Activated CD4-positive, alpha-beta T cell treated with anti-CD3 and anti-CD28 coated beads, Interleukin-10, Interleukin-2, amounts not matched to agents 100 ng/mL and 50 ng/mL, durations not matched to agents 16 hours and 8 hours (primary cell): ENCODE measurements around the gene P2RX2.

Experiments used
- DNase-seq: peaks from one replicate; pipeline ENCODE4 v3.0.0-alpha.2; 2020

Gene P2RX2

GRCh38 chr12:132618683-132619043, at the start of gene P2RX2:
TSS of gene P2RX2 (plus strand) at chr12:132618776. CDS start at chr12:132618817, 41 bp downstream.
- DNase-seq = no peak

DNA sequence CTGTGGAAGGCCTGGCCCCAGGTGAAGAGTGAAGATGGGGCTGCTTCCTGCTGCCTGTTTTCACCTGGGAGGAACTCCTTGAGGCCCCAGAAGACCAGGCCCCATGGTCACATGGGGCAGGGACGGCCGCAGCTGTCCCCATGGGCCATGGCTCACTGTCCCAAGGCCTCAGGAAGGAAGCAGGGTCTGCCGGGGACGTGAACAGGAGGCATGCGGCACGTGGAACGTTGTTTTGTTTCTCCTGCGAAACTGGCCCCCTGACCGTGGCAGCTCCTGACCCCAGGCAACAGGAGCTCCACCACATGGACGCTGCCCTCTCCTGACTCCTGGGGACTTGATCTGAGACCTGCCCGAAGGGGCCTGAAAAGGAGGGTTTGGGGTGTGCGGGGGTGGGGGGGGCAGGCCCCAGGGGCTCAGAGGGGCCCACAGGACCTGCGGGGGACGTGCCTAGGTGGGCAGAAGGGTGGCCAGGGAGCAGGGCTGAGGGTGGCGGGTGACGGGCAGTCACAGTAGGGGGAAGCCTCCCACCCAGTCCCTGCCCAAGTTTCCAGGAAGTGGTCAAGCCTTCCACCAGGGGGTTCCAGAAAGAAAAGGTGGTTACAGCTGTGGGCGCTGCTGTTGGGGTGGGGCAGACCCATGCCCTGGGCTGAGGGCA, 49.6 kb upstream of the P2RX2 start:
- no peak for DNase-seq

- no peak for DNase-seq
These were observed 48.6 kb upstream of the P2RX2 start for GRCh38 chr12:132569856-132570480.

- DNase-seq = no peak
These were observed 47.9 kb upstream of the P2RX2 start for GRCh38 chr12:132570635-132571034.

DNA sequence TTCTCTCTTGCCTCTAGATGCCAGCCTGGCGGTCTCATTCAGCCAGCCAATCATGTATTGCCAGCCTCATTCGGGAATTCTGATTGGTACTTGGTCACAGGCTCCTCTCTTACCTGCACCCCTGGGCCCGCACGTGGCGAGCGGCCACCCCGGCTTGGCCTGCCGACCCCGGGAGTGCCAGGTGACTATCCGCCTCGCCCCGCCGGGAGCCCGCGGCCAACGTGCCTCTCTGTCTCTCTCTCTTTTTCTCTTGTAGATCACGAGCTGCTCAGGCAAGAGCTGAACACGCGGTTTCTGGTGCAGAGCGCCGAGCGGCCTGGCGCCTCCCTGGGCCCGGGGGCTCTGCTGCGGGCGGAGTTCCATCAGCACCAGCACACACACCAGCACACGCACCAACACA, 47.5 kb upstream of the P2RX2 start:
- no peak for DNase-seq

GRCh38 chr12:132571598-132571997, 47.0 kb upstream of the P2RX2 start:
- DNase-seq = no peak

DNA sequence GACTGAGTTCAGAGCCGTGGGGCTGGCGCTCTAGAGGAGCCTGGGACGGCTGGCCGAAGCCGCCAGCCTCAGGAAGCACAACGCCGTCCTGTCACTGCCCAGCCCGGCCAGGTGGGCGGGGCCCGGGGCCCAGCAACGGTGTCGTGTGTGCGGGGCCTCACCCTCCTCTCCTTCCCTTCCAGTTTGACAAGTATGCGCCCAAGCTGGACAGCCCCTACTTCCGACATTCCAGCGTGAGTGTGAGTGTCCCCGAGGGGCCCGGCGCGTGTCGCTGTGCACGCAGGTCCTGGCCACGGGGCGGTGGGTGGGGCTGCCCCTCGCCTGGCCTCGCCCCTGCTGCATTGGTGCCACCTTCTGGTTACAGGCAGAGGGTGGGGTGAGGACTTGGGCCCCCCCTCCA, 46.5 kb upstream of the P2RX2 start:
- DNase-seq = no peak

DNA sequence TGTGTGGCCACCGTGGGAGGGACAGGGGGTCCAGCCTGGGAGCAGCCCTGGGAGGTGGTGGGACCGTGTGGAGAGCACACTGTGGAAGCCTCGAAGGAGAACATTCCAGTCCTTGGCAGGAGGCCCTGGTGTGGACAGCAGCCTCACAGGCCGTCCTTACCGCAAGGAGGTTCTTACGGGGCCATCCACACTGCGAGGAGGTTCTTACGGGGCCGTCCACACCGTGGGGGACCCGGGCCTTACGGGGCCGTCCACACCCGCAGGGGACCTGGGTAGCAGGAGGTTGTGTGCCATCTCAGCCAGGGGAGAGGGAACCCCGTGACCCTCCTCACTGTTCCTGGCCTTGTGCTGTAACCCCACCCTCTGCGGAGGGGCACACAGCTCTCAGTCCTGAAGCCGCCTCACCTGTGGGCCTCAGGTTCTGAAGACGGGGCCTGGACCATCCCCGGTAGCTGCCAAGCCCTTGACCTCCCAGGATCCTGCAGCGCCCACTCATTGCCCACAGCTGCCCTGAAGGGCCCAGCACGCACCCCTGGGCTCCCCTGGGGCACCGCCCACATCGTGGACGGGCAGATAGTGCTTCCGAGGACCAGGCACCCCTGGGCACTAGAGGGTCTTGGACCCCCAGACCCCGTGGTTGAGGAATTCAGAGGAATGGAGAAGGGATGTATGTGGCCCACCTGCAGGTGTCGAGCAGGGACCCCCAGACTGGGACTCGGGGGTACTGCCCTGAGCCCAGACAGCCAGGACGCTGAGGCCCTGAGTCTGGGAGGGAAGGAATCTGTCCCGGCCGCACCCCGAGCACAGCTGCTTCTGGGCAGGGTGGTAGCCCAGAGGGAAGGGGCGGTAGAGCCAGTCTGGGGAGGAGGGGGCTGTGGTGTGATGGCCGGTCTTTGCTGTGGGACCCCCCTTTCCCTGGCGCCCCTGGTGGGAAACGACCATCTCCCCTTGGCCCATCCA, 45.5 kb upstream of the P2RX2 start:
- DNase-seq = no peak

DNA sequence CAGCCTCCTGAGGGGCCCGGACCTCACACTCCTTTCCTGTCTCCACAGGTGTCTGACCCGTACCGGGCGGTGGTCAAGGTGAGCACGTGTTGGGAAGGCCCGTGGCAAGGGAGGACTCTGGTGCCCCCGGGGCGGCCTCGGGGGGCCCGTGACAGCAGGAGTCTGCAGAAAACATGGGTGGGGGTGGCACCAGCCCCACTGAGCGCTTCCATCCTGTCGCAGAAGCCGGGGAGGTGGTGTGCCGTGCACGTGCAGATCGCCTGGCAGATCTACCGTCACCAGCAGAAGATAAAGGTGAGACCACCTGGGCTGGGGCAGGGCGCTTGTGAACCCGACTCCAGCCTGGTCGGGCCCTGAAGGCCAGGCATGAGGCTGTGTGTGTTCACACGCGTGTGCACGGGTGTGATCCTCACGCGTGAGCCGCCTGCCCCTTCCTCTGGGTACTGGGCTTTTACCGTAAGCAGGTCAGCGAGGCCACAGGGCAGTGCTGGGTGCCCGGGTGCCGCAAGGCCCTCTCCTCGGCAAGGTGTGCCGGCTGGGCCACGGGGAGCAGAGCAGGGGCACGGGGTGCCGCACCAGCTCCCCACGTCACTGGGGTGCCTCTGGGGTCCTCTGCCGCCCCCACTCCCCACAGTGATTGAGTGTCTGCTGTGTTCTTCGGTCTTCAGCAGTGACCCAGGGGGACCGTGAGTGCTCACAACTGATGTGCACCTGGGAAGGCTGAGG, 44.1 kb upstream of the P2RX2 start:
- DNase-seq = no peak

GRCh38 chr12:132575661-132576060, 42.9 kb upstream of the P2RX2 start:
- no peak for DNase-seq

GRCh38 chr12:132576701-132577100, 41.9 kb upstream of the P2RX2 start:
- no peak for DNase-seq

GRCh38 chr12:132577191-132577920, 41.2 kb upstream of the P2RX2 start:
- no peak for DNase-seq

DNA sequence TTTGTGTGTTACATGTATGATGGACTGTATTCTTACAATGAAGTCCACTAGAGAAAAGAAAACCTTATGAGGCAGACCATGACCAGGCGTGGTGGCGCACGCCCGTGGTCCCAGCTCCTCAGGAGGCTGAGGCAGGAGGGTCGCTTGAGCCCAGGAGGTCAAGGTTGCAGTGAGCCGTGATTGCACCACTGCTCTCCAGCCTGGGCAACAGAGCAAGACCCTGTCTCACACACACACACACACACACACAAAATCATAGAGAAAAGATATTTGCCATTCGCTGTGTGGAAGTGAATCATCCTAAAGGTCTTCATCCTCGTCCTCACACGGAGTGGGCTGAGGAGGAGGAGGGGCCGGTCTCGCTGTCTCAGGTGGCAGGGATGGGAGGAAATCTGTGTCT, 40.5 kb upstream of the P2RX2 start:
- no peak for DNase-seq

DNA sequence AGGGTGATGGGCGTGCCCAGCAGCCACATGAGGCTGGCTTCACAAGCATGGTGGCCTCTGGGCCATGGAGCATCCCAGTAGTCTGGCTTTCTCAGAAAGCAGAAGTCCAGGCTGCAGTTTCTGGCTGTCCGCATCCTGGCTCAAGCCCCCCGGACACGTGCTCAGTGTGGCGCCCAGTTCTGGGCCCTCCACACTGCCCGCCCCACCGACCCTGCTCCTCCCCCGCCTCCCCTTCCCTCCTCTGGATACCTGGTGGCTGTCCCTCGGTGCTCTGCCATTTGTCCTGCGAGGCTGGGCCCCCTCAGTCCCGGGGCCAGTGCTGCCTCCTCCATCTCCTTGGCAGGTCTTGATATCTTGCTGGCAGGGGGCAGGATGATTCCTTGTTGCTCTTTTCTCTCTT, 39.8 kb upstream of the P2RX2 start:
- no peak for DNase-seq

DNA sequence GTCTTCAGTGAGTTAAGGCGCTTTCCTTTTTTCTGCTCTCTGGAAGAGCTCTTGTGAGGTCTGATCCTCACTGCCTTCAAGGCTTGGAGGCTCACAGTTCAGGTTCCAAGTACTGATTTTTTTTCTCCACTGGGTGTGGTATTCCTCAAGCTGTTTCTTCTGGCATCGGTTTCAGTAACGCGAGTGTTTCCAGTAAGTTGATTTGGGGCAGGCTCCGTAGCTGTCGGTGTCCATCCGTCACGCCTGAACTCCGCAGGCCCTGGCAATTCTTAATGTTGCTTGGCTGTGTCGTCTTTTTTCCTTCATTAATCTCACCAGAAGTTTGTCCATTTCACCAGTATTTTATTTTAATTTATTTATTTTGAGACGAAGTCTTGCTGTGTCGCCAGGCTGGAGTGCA, 38.8 kb upstream of the P2RX2 start:
- DNase-seq = no peak

DNA sequence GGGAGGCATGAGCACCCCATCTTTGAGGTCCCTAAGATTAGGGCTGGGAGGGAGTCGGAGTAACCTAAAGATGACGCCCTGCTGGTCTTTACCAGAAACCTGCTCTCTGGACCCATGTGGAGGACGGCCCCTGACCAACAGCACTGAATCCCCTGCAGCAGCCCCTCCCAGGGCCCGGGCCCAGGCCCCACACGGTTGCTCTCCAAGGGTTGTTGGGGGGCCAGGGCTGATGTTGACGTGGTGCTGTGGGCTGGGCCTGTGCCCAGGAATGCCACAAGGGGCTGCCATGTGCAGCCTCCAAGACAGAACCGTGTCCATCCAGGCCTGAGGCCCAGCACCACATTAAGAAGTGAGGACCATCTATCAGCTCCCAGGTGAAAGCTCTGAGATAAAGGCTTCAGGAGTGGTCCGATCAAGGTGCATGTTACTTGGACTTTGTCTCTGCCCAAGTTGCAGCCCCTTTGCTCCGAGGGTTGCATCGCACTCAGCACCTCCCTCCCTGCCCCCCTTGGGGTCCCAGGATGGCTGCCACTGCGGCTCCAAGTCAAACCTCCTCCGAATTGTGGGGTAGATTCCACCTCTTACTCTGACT, 37.8 kb upstream of the P2RX2 start:
- DNase-seq = no peak

DNA sequence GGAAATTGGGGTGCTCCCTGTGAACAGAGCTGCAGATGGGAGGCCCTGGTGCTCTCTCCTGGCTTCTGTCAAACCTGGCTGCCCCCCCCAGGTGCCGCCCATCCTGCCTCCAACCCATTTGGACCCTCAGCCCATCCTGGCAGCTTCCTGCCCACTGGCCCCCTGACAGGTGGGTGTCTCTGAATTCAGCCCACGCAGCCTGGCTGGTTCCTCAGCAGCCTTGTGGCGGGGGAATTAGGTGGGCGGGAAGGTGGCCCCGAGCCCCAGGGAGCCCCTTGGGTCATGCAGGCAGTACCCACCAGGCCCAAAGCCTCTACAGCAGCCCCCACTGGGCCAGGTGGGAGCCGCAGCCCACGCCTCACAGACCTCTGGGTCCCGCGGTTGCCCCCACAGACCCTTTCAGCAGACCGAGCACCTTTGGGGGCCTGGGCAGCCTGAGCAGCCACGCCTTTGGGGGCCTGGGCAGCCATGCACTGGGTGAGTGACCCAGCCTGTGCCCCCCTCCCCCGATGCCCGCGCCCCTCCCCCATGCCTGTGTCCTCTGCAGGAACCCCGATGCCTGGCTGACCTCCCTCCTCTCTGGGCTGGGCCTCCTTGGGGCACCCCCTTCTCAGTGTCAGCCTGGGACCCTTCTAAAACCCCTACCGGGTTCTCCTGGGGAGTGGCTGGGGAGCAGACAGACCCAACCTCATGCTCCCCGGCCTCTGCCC, 37.1 kb upstream of the P2RX2 start:
- no peak for DNase-seq

DNA sequence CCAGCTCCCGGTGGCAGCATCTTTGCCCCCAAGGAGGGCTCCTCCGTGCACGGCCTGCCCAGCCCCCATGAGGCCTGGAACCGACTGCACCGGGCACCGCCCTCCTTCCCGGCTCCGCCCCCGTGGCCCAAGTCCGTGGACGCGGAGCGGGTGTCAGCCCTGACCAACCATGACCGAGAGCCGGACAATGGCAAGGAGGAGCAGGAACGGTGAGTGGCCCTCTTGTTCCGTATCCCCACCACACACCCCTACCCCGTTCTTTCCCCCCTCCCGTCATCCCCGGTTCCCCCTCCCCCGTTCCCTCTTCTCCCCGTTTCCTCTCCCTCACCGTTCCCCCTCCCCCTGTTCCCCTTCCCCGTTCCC, 36.5 kb upstream of the P2RX2 start:
- no peak for DNase-seq

DNA sequence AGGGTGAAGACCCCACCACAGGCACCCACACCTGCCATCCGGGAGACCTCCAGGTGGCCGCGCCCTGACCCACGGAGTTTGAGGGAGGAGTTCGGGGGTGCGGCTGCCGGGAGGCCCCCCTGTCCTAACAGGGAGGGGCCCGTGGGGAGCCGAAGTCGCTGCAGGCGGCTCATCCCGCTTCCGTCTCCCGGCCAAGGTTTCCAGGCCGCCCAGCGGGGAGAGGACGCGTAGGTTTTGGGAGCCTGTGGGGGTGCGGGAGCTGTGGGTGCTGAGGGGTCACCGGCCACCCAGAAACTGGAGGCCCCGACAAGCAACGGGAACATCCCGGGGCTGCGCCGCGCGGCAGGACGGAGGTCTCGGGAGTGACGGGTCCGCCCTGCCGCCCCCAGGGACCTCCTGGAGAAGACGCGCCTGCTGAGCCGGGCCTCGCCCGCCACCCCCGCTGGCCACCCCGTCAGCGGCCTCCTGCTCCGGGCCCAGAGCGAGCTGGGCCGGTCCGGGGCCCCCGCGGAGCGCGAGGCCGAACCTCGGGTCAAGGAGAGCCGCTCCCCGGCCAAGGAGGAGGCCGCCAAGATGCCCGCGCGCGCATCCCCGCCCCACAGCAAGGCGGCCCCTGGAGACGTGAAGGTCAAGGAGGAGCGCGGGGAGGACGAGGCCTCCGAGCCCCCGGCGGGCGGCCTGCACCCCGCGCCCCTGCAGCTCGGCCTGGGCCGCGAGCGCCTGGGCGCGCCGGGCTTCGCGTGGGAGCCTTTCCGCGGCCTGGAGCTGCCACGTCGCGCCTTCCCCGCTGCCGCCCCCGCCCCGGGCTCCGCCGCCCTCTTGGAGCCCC, 35.8 kb upstream of the P2RX2 start:
- no peak for DNase-seq

- DNase-seq = no peak
These were observed 35.2 kb upstream of the P2RX2 start for GRCh38 chr12:132583411-132583710.

DNA sequence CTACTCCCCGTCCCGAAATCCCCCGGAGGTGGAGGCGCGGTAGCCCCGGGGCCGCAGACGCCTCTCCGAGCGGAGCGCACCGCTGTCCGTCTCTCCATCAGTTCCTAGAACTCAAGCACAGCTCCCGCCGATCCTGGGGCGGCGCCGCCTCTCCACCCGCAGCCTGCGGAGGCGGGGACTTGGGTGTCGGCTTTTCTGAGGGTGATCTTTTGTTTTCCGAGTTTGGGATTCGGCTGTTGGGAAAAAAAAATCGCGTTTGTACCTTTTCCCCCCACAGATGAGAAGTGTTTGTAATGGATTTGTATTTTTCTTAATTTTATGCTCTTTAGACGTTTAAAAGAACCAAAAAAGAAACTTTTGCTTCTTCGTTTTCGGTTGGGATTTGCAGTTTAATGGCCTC, 34.8 kb upstream of the P2RX2 start:
- DNase-seq = no peak
